Measurements from ENCODE around the gene ASTE1. TPM values are rescaled to one million over a fixed set of nuclear protein-coding genes. Genes with fewer than 3 reads are reported as not detected.

ASTE1 gene
- total RNA-seq, 2 experiments from 2014 or later: 11.7 to 14.2 TPM

- ChIA-PET CTCF (ENCODE audit: unreplicated experiment) (no interaction called here), POLR2A (no interaction called here)
- no peak overlapping the region for H2AFZ ChIP-seq (ENCODE audit: low read length)
- H4K20me1 ChIP-seq (ENCODE audit: insufficient read depth, low read length): no peaks in the 10 kb centered on the region
- no peaks in the 10 kb centered on the region for H3K9me3 ChIP-seq (ENCODE audit: low read length)
- BruUV-seq (replicated peaks): no TSS peak
- no peak overlapping the region for H3K4me2 ChIP-seq (ENCODE audit: low read length)
- H3K27ac ChIP-seq (ENCODE audit: low read depth, low read length, poor library complexity, severe bottlenecking): no peak overlapping the region
- H3K79me2 ChIP-seq (ENCODE audit: insufficient read depth, low read depth, low read length): no peaks in the 10 kb centered on the region
- no peak for DNase-seq (ENCODE audit: low spot score)
- intact Hi-C loops (cut with micrococcal nuclease; ENCODE audit: unreplicated experiment): no loop called here
- no peak for TF ChIP-seq EZH2phosphoT487 (IDR thresholded peaks at IDR 0.05; ENCODE audit: borderline replicate concordance, low read depth, low read length)
- TF ChIP-seq CTCF (conservative IDR thresholded peaks at IDR 0.05; ENCODE audit: low read length): no peak
- H3K36me3 ChIP-seq (ENCODE audit: insufficient read depth, low read length): peaks cover 46% of the 10 kb centered on the region
- H3K9me2 ChIP-seq (ENCODE audit: insufficient read depth, low read length): no peaks in the 10 kb centered on the region
- no peaks in the 10 kb centered on the region for H3K4me1 ChIP-seq (ENCODE audit: insufficient read depth, low read length, poor library complexity, severe bottlenecking)
- no peak overlapping the region for H3K4me3 ChIP-seq (ENCODE audit: low read depth, low read length, poor library complexity, severe bottlenecking)
These were observed 34.3 kb downstream of the ASTE1 start for GRCh38 chr3:130992344-130992743.

GRCh38 chr3:130991126-130991525 is 35.5 kb downstream of the ASTE1 start:
- Histone ChIP-seq H3K9me2 (ENCODE audit: insufficient read depth, low read length) (no peaks in the 10 kb centered on the region), H4K20me1 (ENCODE audit: insufficient read depth, low read length) (no peaks in the 10 kb centered on the region), H3K4me1 (ENCODE audit: insufficient read depth, low read length, poor library complexity, severe bottlenecking) (no peaks in the 10 kb centered on the region), H3K4me3 (ENCODE audit: low read depth, low read length, poor library complexity, severe bottlenecking) (no peak overlapping the region), H3K9me3 (ENCODE audit: low read length) (no peaks in the 10 kb centered on the region), H3K27ac (ENCODE audit: low read depth, low read length, poor library complexity, severe bottlenecking) (no peak overlapping the region), H3K4me2 (ENCODE audit: low read length) (no peak overlapping the region), H3K36me3 (ENCODE audit: insufficient read depth, low read length) (peaks cover 36% of the 10 kb centered on the region), H3K79me2 (ENCODE audit: insufficient read depth, low read depth, low read length) (no peaks in the 10 kb centered on the region), H2AFZ (ENCODE audit: low read length) (no peak overlapping the region)
- POLR2A ChIA-PET: no interaction called here
- intact Hi-C loops (cut with micrococcal nuclease; ENCODE audit: unreplicated experiment): no loop called here
- no peak for DNase-seq (ENCODE audit: low spot score)
- TF ChIP-seq CTCF (conservative IDR thresholded peaks at IDR 0.05; ENCODE audit: low read length): no peak
- no peak for TF ChIP-seq EZH2phosphoT487 (IDR thresholded peaks at IDR 0.05; ENCODE audit: borderline replicate concordance, low read depth, low read length)
- no TSS peak for BruUV-seq (replicated peaks)
- CTCF ChIA-PET (ENCODE audit: unreplicated experiment): no interaction called here

- Histone ChIP-seq H3K9me2 (ENCODE audit: insufficient read depth, low read length) (no peaks in the 10 kb centered on the region), H3K36me3 (ENCODE audit: insufficient read depth, low read length) (peaks cover 29% of the 10 kb centered on the region), H3K4me1 (ENCODE audit: insufficient read depth, low read length, poor library complexity, severe bottlenecking) (no peaks in the 10 kb centered on the region), H4K20me1 (ENCODE audit: insufficient read depth, low read length) (no peaks in the 10 kb centered on the region), H3K4me2 (ENCODE audit: low read length) (no peak overlapping the region), H3K27ac (ENCODE audit: low read depth, low read length, poor library complexity, severe bottlenecking) (no peak overlapping the region), H2AFZ (ENCODE audit: low read length) (no peak overlapping the region), H3K4me3 (ENCODE audit: low read depth, low read length, poor library complexity, severe bottlenecking) (no peak overlapping the region), H3K79me2 (ENCODE audit: insufficient read depth, low read depth, low read length) (no peaks in the 10 kb centered on the region), H3K9me3 (ENCODE audit: low read length) (no peaks in the 10 kb centered on the region)
- intact Hi-C loops (cut with micrococcal nuclease; ENCODE audit: unreplicated experiment): no loop called here
- ChIA-PET POLR2A (no interaction called here), CTCF (ENCODE audit: unreplicated experiment) (no interaction called here)
- no peak for TF ChIP-seq CTCF (conservative IDR thresholded peaks at IDR 0.05; ENCODE audit: low read length)
- no peak for TF ChIP-seq EZH2phosphoT487 (IDR thresholded peaks at IDR 0.05; ENCODE audit: borderline replicate concordance, low read depth, low read length)
- BruUV-seq (replicated peaks): no TSS peak
- no peak for DNase-seq (ENCODE audit: low spot score)
These were observed 36.3 kb downstream of the ASTE1 start for GRCh38 chr3:130990282-130990681.
